Liver (tissue), 3 donors: ENCODE data around the gene ANO7.

Source experiments
- ATF3 ChIP-seq: IDR thresholded peaks from 2 replicates; pipeline ENCODE4 v1.6.1; 2016; ENCODE audit warnings: antibody characterized with exemption
- EGR1 ChIP-seq, 2 donors: IDR thresholded peaks; 2 replicates each; pipeline ENCODE4 v1.6.1; 2016 to 2018; ENCODE audit warnings: antibody characterized with exemption in 2 of 2, low read depth in 2 of 2
- FOXA1 ChIP-seq: IDR thresholded peaks from 2 replicates; pipeline ENCODE4 v1.6.1; 2016; ENCODE audit warnings: antibody characterized with exemption
- GABPA ChIP-seq, 2 donors: IDR thresholded peaks in 1 of 2; conservative IDR thresholded peaks in 1 of 2; 2 replicates each; pipeline ENCODE4 v1.6.1; 2016; ENCODE audit warnings: antibody characterized with exemption in 2 of 2, mild to moderate bottlenecking in 1 of 2, moderate library complexity in 1 of 2
- JUND ChIP-seq, 2 donors: IDR thresholded peaks; 2 replicates each; pipeline ENCODE4 v1.6.1; 2016; ENCODE audit warnings: antibody characterized with exemption in 2 of 2
- MAX ChIP-seq: IDR thresholded peaks from 2 replicates; pipeline ENCODE4 v1.6.1; 2016; ENCODE audit warnings: antibody characterized with exemption
- RAD21 ChIP-seq, 2 donors: IDR thresholded peaks; 2 replicates each; pipeline ENCODE4 v1.6.1; 2016; ENCODE audit warnings: antibody characterized with exemption in 2 of 2, mild to moderate bottlenecking in 2 of 2
- REST ChIP-seq: IDR thresholded peaks from 2 replicates; pipeline ENCODE4 v1.6.1; 2016; ENCODE audit warnings: antibody characterized with exemption, mild to moderate bottlenecking
- RXRA ChIP-seq, 2 donors: IDR thresholded peaks; 2 replicates each; pipeline ENCODE4 v1.6.1; 2017 to 2018; ENCODE audit warnings: antibody characterized with exemption in 2 of 2, mild to moderate bottlenecking in 1 of 2
- TAF1 ChIP-seq: conservative IDR thresholded peaks from 2 replicates; pipeline ENCODE4 v1.6.1; 2016; ENCODE audit warnings: antibody characterized with exemption, mild to moderate bottlenecking
- TF ChIP-seq, protein P1 (sequence below): fragments of 150-350 bp; IDR thresholded peaks from 2 replicates; pipeline ENCODE4 v1.5.1; 2017; ENCODE audit warnings: improper control_type of control experiment, low read depth, low read length; ENCODE audit not compliant: missing input control
- TF ChIP-seq, protein P2 (sequence below): IDR thresholded peaks from 2 replicates; pipeline ENCODE4 v1.6.1; 2016; ENCODE audit warnings: antibody characterized with exemption
- donor health status: healthy.
- donor health status: healthy.

DNA sequence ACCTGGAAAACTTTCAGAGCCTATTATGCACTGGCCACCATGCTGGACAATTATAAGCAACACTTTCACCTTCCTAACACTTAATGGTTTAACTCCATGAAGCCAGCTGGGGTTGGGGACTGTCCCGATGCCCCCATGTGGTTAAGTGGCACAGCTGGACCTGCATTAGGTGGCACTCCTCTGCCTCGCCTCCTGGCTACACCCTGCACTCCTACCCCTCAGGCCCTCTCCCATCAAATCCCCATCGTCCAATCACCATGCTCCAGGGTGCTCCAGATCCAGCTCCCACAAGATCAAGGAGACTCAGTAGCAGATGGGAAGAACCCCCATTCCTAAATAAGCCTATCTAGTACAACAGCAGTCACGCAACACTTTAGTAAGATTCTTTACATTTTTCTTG is 73.2 kb downstream of the ANO7 start:
- TF ChIP-seq, protein P1, sequence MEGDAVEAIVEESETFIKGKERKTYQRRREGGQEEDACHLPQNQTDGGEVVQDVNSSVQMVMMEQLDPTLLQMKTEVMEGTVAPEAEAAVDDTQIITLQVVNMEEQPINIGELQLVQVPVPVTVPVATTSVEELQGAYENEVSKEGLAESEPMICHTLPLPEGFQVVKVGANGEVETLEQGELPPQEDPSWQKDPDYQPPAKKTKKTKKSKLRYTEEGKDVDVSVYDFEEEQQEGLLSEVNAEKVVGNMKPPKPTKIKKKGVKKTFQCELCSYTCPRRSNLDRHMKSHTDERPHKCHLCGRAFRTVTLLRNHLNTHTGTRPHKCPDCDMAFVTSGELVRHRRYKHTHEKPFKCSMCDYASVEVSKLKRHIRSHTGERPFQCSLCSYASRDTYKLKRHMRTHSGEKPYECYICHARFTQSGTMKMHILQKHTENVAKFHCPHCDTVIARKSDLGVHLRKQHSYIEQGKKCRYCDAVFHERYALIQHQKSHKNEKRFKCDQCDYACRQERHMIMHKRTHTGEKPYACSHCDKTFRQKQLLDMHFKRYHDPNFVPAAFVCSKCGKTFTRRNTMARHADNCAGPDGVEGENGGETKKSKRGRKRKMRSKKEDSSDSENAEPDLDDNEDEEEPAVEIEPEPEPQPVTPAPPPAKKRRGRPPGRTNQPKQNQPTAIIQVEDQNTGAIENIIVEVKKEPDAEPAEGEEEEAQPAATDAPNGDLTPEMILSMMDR: no peak
- TF ChIP-seq MAX (no peak), RAD21 (IDR thresholded peaks at IDR 0.05) (no peak), ATF3 (no peak), RXRA (IDR thresholded peaks at IDR 0.05) (no peak), REST (no peak), GABPA (IDR thresholded peaks at IDR 0.05 in 1 of 2, conservative IDR thresholded peaks at IDR 0.05 in 1 of 2) (no peak), JUND (IDR thresholded peaks at IDR 0.05) (no peak), EGR1 (IDR thresholded peaks at IDR 0.05; ENCODE audit: low read depth in 2 of 2) (no peak), FOXA1 (no peak), TAF1 (no peak)
- TF ChIP-seq, protein P2, sequence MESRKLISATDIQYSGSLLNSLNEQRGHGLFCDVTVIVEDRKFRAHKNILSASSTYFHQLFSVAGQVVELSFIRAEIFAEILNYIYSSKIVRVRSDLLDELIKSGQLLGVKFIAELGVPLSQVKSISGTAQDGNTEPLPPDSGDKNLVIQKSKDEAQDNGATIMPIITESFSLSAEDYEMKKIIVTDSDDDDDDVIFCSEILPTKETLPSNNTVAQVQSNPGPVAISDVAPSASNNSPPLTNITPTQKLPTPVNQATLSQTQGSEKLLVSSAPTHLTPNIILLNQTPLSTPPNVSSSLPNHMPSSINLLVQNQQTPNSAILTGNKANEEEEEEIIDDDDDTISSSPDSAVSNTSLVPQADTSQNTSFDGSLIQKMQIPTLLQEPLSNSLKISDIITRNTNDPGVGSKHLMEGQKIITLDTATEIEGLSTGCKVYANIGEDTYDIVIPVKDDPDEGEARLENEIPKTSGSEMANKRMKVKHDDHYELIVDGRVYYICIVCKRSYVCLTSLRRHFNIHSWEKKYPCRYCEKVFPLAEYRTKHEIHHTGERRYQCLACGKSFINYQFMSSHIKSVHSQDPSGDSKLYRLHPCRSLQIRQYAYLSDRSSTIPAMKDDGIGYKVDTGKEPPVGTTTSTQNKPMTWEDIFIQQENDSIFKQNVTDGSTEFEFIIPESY: no peak
